Osteocyte (in vitro differentiated cells): ENCODE results near the gene AGAP5. TPM values are rescaled to one million over a fixed set of nuclear protein-coding genes. Genes with fewer than 3 reads are reported as not detected.

Experiments
- DNase-seq: peaks from one replicate; pipeline ENCODE4 v3.0.0; 2021; ENCODE audit warnings: mixed read lengths; ENCODE audit not compliant: unreplicated experiment; ENCODE audit errors: extremely low spot score
- H3K27ac Mint-ChIP-seq: one replicate; pipeline ENCODE4 v1.8.0; 2021; ENCODE audit warnings: mild to moderate bottlenecking, mixed read lengths; ENCODE audit not compliant: unreplicated experiment
- H3K27me3 Mint-ChIP-seq: one replicate; pipeline ENCODE4 v1.8.0; 2021; ENCODE audit warnings: mixed read lengths; ENCODE audit not compliant: unreplicated experiment
- H3K36me3 Mint-ChIP-seq: one replicate; pipeline ENCODE4 v1.8.0; 2021; ENCODE audit warnings: mixed read lengths; ENCODE audit not compliant: unreplicated experiment
- H3K4me1 Mint-ChIP-seq: one replicate; pipeline ENCODE4 v1.8.0; 2021; ENCODE audit warnings: mixed read lengths; ENCODE audit not compliant: unreplicated experiment
- H3K4me3 Mint-ChIP-seq: one replicate; pipeline ENCODE4 v1.8.0; 2021; ENCODE audit warnings: mild to moderate bottlenecking, moderate library complexity, mixed read lengths; ENCODE audit not compliant: unreplicated experiment
- H3K9me3 Mint-ChIP-seq: one replicate; pipeline ENCODE4 v1.8.0; 2021; ENCODE audit warnings: mixed read lengths; ENCODE audit not compliant: unreplicated experiment
- total RNA-seq: library from RNA; stranded (reverse); gene quantifications from 2 replicates; pipeline ENCODE4 v1.2.1, GENCODE V29; 2021
- TF ChIP-seq, protein P1 (sequence below): fragments of 200-600 bp; sonication (generic); IDR thresholded peaks from 2 replicates; pipeline ENCODE4 v1.5.0; 2021; ENCODE audit warnings: antibody characterized with exemption, mild to moderate bottlenecking, moderate library complexity

AGAP5 gene
- total RNA-seq, 1 donor from 2014 or later = 5.9 TPM

DNA sequence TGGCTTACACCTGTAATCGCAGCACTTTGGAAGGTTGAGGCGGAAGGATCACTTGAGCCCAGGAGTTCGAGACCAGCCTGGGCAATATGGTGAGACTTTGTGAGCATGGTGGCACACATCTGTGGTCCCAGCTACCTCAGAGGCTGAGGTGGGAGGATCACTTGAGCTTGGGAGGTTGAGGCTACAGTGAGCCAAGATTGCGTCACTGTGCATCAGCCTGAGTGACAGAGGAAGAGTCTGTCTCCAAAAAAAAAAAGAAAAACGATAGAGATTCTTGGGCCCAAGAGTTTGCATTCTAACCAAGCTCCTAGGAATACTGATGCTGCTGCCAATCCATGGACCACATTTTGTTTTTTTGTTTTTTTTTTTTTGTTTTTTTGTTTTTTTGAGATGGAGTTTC lies 68.7 kb downstream of the AGAP5 start:
- no peaks in the 10 kb centered on the region for H3K27me3 Mint-ChIP-seq
- H3K9me3 Mint-ChIP-seq = no peaks in the 10 kb centered on the region
- no peaks in the 10 kb centered on the region for H3K36me3 Mint-ChIP-seq
- TF ChIP-seq, protein P1, sequence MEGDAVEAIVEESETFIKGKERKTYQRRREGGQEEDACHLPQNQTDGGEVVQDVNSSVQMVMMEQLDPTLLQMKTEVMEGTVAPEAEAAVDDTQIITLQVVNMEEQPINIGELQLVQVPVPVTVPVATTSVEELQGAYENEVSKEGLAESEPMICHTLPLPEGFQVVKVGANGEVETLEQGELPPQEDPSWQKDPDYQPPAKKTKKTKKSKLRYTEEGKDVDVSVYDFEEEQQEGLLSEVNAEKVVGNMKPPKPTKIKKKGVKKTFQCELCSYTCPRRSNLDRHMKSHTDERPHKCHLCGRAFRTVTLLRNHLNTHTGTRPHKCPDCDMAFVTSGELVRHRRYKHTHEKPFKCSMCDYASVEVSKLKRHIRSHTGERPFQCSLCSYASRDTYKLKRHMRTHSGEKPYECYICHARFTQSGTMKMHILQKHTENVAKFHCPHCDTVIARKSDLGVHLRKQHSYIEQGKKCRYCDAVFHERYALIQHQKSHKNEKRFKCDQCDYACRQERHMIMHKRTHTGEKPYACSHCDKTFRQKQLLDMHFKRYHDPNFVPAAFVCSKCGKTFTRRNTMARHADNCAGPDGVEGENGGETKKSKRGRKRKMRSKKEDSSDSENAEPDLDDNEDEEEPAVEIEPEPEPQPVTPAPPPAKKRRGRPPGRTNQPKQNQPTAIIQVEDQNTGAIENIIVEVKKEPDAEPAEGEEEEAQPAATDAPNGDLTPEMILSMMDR = no peak
- peaks cover 17% of the 10 kb centered on the region for H3K4me1 Mint-ChIP-seq
- H3K4me3 Mint-ChIP-seq = no peak overlapping the region
- DNase-seq = no peak
- H3K27ac Mint-ChIP-seq = no peak overlapping the region

DNA sequence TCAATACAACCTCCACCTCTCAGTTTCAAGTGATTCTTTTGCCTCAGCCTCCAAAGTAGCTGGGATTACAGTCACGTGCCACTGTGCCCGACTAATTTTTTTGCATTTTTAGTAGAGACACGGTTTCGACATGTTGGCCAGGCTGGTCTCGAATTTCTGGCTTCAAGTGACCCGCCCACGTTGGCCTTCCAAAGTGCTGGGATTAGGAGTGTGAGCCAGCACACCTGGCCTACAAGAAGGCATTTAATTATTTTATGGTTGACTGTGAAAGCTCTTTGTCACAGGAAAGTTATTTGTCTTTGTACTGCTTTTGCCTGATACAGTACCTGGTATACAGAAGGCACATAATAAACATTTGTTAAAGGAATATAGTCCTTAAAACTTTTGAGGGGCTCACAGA lies 69.5 kb downstream of the AGAP5 start:
- Mint-ChIP-seq H3K27ac (no peak overlapping the region), H3K27me3 (no peaks in the 10 kb centered on the region), H3K4me3 (no peak overlapping the region), H3K9me3 (no peaks in the 10 kb centered on the region), H3K36me3 (no peaks in the 10 kb centered on the region), H3K4me1 (peaks cover 17% of the 10 kb centered on the region)
- TF ChIP-seq, protein P1 = no peak
- no peak for DNase-seq

DNA sequence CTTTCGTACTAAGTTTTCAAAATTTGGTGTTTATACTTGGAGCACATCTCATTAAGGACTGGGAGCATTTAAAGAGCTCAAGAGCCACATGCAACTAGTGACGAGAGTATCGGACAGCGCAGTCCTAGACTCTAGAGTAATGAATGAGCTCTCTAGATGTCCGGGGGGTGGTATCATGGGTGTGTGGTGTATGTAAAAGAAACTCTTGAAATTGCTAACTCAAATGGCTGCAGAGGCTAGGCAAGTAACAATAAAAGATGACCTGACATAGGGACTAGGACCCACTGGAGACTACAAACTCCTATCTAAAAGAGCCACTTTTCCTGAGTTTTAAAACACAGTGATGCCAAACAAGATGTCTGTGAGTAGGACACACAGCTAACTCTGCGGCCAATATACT lies 70.6 kb downstream of the AGAP5 start:
- Mint-ChIP-seq H3K27ac (no peak overlapping the region), H3K36me3 (no peaks in the 10 kb centered on the region), H3K4me3 (peak overlapping the region; percentile 95), H3K27me3 (no peaks in the 10 kb centered on the region), H3K4me1 (peaks cover 17% of the 10 kb centered on the region), H3K9me3 (no peaks in the 10 kb centered on the region)
- no peak for DNase-seq
- TF ChIP-seq, protein P1 = no peak

DNA sequence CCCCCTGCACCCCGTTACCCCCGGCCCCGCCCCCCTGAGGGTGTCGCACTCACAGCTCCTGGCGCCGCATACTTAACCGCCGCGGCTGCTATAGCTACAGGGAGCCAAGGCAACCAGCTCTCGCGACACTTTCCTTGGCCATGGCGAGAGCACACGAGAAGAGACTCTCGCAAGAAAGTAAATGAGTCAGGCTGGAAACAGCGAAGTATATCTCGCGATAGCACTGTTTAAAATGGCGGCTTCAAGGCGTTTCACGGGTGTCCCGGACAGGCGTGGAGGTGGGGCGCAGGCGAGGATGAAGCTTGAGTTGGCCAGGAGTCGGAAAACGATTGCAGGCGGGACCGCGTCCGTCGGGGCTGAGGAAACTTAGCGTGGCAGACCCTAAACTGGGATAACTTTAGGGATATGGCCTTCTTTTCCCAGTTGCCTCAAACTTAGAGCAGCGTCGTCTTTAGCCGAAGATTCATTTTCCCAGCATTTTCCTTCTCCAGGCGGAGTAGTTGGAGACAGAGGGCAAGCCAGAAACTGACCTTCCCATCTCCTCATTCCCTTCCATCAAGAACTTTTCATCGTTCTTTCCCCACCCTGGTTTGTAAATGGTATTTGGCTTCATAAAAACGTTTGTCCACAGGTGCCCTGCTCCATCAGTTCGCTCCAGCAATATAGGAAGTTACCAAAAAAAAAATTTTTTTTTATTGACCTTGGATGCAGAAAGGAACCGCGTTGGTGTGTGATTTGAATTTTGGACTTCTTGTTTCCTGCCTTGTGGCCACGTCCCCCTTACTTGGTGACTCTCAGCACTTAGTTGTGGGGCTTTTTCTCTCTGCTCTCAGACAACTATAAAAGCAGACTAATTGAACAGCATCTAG lies 71.8 kb downstream of the AGAP5 start:
- no peaks in the 10 kb centered on the region for H3K9me3 Mint-ChIP-seq
- DNase-seq = peak; percentile 96
- H3K36me3 Mint-ChIP-seq = no peaks in the 10 kb centered on the region
- H3K27ac Mint-ChIP-seq = peak overlapping the region; percentile 98
- H3K27me3 Mint-ChIP-seq = no peaks in the 10 kb centered on the region
- H3K4me1 Mint-ChIP-seq = peaks cover 17% of the 10 kb centered on the region
- TF ChIP-seq, protein P1 = no peak
- peak overlapping the region; percentile 95 for H3K4me3 Mint-ChIP-seq

DNA sequence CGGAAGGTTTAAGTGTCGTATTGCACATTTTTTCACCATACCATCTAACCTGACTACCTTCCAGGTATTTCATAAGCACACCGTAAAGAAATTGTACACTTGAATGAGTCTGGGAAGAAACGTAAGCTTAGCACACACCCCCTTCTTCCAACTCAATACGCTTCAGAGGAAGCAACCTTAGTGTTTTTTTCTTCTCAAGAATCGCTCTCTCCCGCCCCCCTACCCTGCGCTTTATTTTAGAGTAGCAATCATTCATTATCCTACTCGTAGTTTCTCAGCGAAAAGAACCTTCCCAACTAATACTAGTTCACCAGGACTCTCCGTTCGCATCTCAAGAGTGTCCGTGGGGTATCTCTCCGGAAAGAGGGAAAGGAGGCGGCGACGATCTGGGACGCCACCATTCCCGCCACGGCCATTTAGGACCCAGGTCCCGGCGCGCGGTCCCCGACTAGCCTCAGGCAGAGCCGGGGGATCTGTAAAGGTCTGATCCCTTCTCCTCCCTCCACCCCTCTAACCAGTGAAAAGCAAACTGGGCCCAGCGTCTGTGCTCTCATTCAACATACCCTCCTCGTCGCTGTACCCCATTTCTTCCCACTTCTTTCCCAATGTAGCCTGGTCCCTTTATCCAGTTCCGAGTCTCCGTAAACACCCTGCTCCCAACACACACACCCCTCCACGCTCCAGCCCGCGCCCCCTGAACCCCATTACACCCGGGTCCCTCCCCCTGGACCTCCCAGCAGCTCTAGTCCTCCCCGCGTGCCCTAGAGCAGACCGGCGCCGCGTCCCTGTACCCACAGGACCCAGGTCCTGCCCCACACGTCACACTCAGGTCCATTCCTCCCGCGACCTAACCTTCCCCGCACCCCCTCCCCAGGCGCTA lies 72.7 kb downstream of the AGAP5 start:
- peaks cover 17% of the 10 kb centered on the region for H3K4me1 Mint-ChIP-seq
- H3K36me3 Mint-ChIP-seq = no peaks in the 10 kb centered on the region
- H3K27me3 Mint-ChIP-seq = no peaks in the 10 kb centered on the region
- DNase-seq = no peak
- peak overlapping the region; percentile 95 for H3K4me3 Mint-ChIP-seq
- peak overlapping the region; percentile 84 for H3K27ac Mint-ChIP-seq
- no peaks in the 10 kb centered on the region for H3K9me3 Mint-ChIP-seq
- TF ChIP-seq, protein P1 = no peak
